SK-N-SH (cell line): ENCODE results near the gene CRELD2. TPM values are rescaled to one million over a fixed set of nuclear protein-coding genes. Genes with fewer than 3 reads are reported as not detected.

Experiments used
- CTCF ChIA-PET: fragments of 300-600, 350-600 bp; formaldehyde crosslinking; extraction: SDS; loops from one replicate; lab custom pipeline; 2021; lab: Yijun Ruan, JAX
- POLR2A ChIA-PET: fragments of 350-600 bp; sonication (Branson Sonifier 250); formaldehyde crosslinking; extraction: SDS; loops from one replicate; lab custom pipeline; 2020; ENCODE audit warnings: antibody characterized with exemption, inconsistent platforms; lab: Yijun Ruan, JAX
- DNase-seq: peaks from one replicate; pipeline ENCODE4 v3.0.0; 2012
- H2AFZ ChIP-seq: fragments of 200-600 bp; sonication (generic); 2 replicates; pipeline ENCODE4 v1.8.1; 2016; ENCODE audit warnings: antibody characterized with exemption, mild to moderate bottlenecking, low read depth
- H3F3A ChIP-seq: fragments of 200-600 bp; sonication (generic); replicated peaks from 2 replicates; pipeline ENCODE3; 2016; ENCODE audit warnings: antibody characterized with exemption, mild to moderate bottlenecking; ENCODE audit not compliant: insufficient read depth
- H3K27ac ChIP-seq, 2 experiments: fragments of 200-500 bp in 1 of 2; fragments of 200-600 bp in 1 of 2; sonication (Bioruptor generic) in 1 of 2; sonication (generic), shearing (Covaris generic) in 1 of 2; 2 replicates each; pipeline versions ENCODE4 v1.5.1 to v1.6.1; 2014 to 2016; ENCODE audit warnings: low read depth in 2 of 2, inconsistent platforms in 1 of 2, low read length in 1 of 2, mild to moderate bottlenecking in 1 of 2, mixed read lengths in 1 of 2
- H3K27me3 ChIP-seq: fragments of 200-600 bp; sonication (generic), shearing (Covaris generic); 2 replicates; pipeline ENCODE4 v1.6.1; 2016; ENCODE audit warnings: mixed run types; ENCODE audit not compliant: insufficient read depth
- H3K36me3 ChIP-seq, 2 experiments: fragments of 200-500 bp in 1 of 2; fragments of 200-600 bp in 1 of 2; sonication (Bioruptor generic) in 1 of 2; sonication (generic) in 1 of 2; replicated peaks in 1 of 2; 2 replicates each; pipeline versions ENCODE3 to v1.5.1; 2014 to 2016; ENCODE audit warnings: low read length in 1 of 2, mild to moderate bottlenecking in 1 of 2; ENCODE audit not compliant: insufficient read depth in 2 of 2, control insufficient read depth in 1 of 2
- H3K4me1 ChIP-seq, 2 experiments: fragments of 200-500 bp in 1 of 2; fragments of 200-600 bp in 1 of 2; sonication (Bioruptor generic) in 1 of 2; sonication (generic), shearing (Covaris generic) in 1 of 2; 2 replicates each; pipeline versions ENCODE4 v1.5.1 to v1.6.1; 2014 to 2016; ENCODE audit warnings: low read depth in 1 of 2, low read length in 1 of 2, mixed run types in 1 of 2; ENCODE audit not compliant: insufficient read depth in 2 of 2, control insufficient read depth in 1 of 2
- H3K4me2 ChIP-seq: fragments of 200-600 bp; sonication (generic), shearing (Covaris generic); 2 replicates; pipeline ENCODE4 v1.6.1; 2017; ENCODE audit warnings: mixed run types
- H3K4me3 ChIP-seq, 2 experiments: fragments of 200-500 bp in 1 of 2; fragments of 200-600 bp in 1 of 2; sonication (Bioruptor generic) in 1 of 2; sonication (generic), shearing (Covaris generic) in 1 of 2; 2 replicates each; pipeline versions ENCODE4 v1.5.1 to v1.8.1; 2014 to 2016; ENCODE audit warnings: low read depth in 2 of 2, inconsistent platforms in 1 of 2, low read length in 1 of 2, mild to moderate bottlenecking in 1 of 2, mixed read lengths in 1 of 2, moderate library complexity in 1 of 2
- H3K79me2 ChIP-seq: fragments of 200-600 bp; sonication (generic); 2 replicates; pipeline ENCODE4 v1.8.1; 2017; ENCODE audit warnings: mild to moderate bottlenecking; ENCODE audit not compliant: insufficient read depth
- H3K9ac ChIP-seq: fragments of 200-600 bp; sonication (generic); 2 replicates; pipeline ENCODE4 v1.6.1; 2017; ENCODE audit warnings: mixed run types
- H3K9me2 ChIP-seq: fragments of 200-600 bp; sonication (generic); 2 replicates; pipeline ENCODE4 v1.6.1; 2017; ENCODE audit warnings: mixed run types
- H3K9me3 ChIP-seq: fragments of 200-600 bp; sonication (generic); 2 replicates; pipeline ENCODE4 v1.6.1; 2017; ENCODE audit warnings: mixed run types, mild to moderate bottlenecking, moderate library complexity
- H4K20me1 ChIP-seq: fragments of 200-600 bp; sonication (generic); 2 replicates; pipeline ENCODE4 v1.6.1; 2017; ENCODE audit warnings: mild to moderate bottlenecking, mixed run types; ENCODE audit not compliant: insufficient read depth
- EP300 ChIP-seq, 2 experiments: IDR thresholded peaks; 2 replicates each; pipeline versions ENCODE4 v1.4.0 to v1.6.1; 2012; ENCODE audit warnings: borderline replicate concordance in 1 of 2, low read depth in 1 of 2, low read length in 1 of 2
- EZH2phosphoT487 ChIP-seq: fragments of 200-600 bp; sonication (generic); IDR thresholded peaks from 2 replicates; pipeline ENCODE4 v1.6.1; 2017; ENCODE audit warnings: low read depth, mixed run types, mild to moderate bottlenecking, antibody characterized with exemption, moderate library complexity, borderline replicate concordance
- FOXJ3 ChIP-seq: sonication (generic); formaldehyde crosslinking; IDR thresholded peaks from 2 replicates; pipeline ENCODE4 v1.5.1; 2020; ENCODE audit warnings: mild to moderate bottlenecking, missing genetic modification reagents
- FOXM1 ChIP-seq: IDR thresholded peaks from 2 replicates; pipeline ENCODE4 v1.4.0; 2012; ENCODE audit warnings: low read depth, mild to moderate bottlenecking
- GABPA ChIP-seq: IDR thresholded peaks from 2 replicates; pipeline ENCODE4 v1.4.0; 2012; ENCODE audit warnings: low read depth, mild to moderate bottlenecking
- GATA2 ChIP-seq: sonication (generic); formaldehyde crosslinking; IDR thresholded peaks from 2 replicates; pipeline ENCODE4 v1.5.0; 2020; ENCODE audit warnings: mild to moderate bottlenecking, missing genetic modification reagents
- JUND ChIP-seq: IDR thresholded peaks from 2 replicates; pipeline ENCODE4 v1.4.0; 2012
- MAX ChIP-seq: IDR thresholded peaks from 2 replicates; pipeline ENCODE4 v1.4.0; 2012; ENCODE audit warnings: low read depth
- MXI1 ChIP-seq: IDR thresholded peaks from 2 replicates; pipeline ENCODE4 v1.6.1; 2012; ENCODE audit warnings: mild to moderate bottlenecking, low read depth, low read length, improper control_type of control experiment
- NFIC ChIP-seq: IDR thresholded peaks from 2 replicates; pipeline ENCODE4 v1.4.0; 2012; ENCODE audit warnings: borderline replicate concordance
- POLR2AphosphoS5 ChIP-seq: IDR thresholded peaks from 2 replicates; pipeline ENCODE4 v1.6.1; 2012; ENCODE audit warnings: low read depth, low read length
- RCOR1 ChIP-seq: fragments of 150-350 bp; IDR thresholded peaks from 2 replicates; pipeline ENCODE4 v1.6.1; 2017; ENCODE audit warnings: antibody characterized with exemption, low read length
- REST ChIP-seq: IDR thresholded peaks from 2 replicates; pipeline ENCODE4 v1.6.1; 2012; ENCODE audit warnings: mild to moderate bottlenecking, low read depth, low read length, moderate library complexity
- SMC3 ChIP-seq: IDR thresholded peaks from 2 replicates; pipeline ENCODE4 v1.6.1; 2012; ENCODE audit warnings: low read depth, low read length, improper control_type of control experiment
- TAF1 ChIP-seq: IDR thresholded peaks from 2 replicates; pipeline ENCODE4 v1.6.1; 2012; ENCODE audit warnings: low read depth, mild to moderate bottlenecking, low read length, moderate library complexity, borderline replicate concordance
- TCF12 ChIP-seq: IDR thresholded peaks from 2 replicates; pipeline ENCODE4 v1.4.0; 2012
- USF1 ChIP-seq: IDR thresholded peaks from 2 replicates; pipeline ENCODE4 v1.4.0; 2012; ENCODE audit warnings: low read depth, borderline replicate concordance
- ZBTB33 ChIP-seq: IDR thresholded peaks from 2 replicates; pipeline ENCODE4 v1.4.0; 2012; ENCODE audit warnings: low read depth, borderline replicate concordance
- WGBS: methylation state at CpG from one replicate; pipeline ENCODE4 v1.1.6; 2017; ENCODE audit warnings: low lambda C conversion rate; 5-methylcytosine and 5-hydroxymethylcytosine counted together
- polyA plus RNA-seq, 3 experiments: library from polyadenylated mRNA; depleted of rRNA; stranded (reverse); fragments of >200 nt; gene quantifications; 2 replicates each; pipeline ENCODE4 v1.2.3, GENCODE V29; 2012

CRELD2 gene
- polyA plus RNA-seq, 1 of the 3 experiments (the other 2 are of a cell fraction) = 113 TPM

- Histone ChIP-seq H3K36me3 (peaks cover 5 to 16% of the 10 kb centered on the region in 2 experiments), H3K4me3 (peak overlapping the region; percentile 67 to 76), H3K27me3 (no peaks in the 10 kb centered on the region), H4K20me1 (peaks cover 7% of the 10 kb centered on the region), H3K9ac (peak overlapping the region; percentile 61; the same call in 1 of the 2 replicates), H3K9me3 (no peaks in the 10 kb centered on the region), H3K4me1 (peaks cover 20 to 26% of the 10 kb centered on the region in 2 experiments; a peak in 2 of 4 replicates), H3K4me2 (peak overlapping the region; percentile 98), H3K79me2 (peaks cover 31% of the 10 kb centered on the region), H2AFZ (no peak overlapping the region), H3K9me2 (no peaks in the 10 kb centered on the region), H3K27ac (peak overlapping the region in 1 of 2 experiments; percentile 55; a peak in 1 of 4 replicates), H3F3A (no peaks in the 10 kb centered on the region)
- WGBS = no CpG with 5 or more reads among the region's 49 CpGs
- DNase-seq = no peak
- CTCF ChIA-PET = interaction anchor here (0.7 to 1.6 kb wide), 3 partner anchors 18 to 69 kb away, joined by 4 to 11 read pairs (median 4); no protein-coding TSS in a partner anchor
- POLR2A ChIA-PET = no interaction called here
- TF ChIP-seq SMC3 (no peak), GABPA (no peak), EP300 (IDR thresholded peaks at IDR 0.05; ENCODE audit: borderline replicate concordance in 1 of 2, low read depth in 1 of 2, low read length in 1 of 2) (no peak), GATA2 (CRISPR knock-in tag) (no peak), FOXM1 (no peak), NFIC (no peak), ZBTB33 (no peak), MXI1 (no peak), EZH2phosphoT487 (no peak), USF1 (no peak), TAF1 (no peak), RCOR1 (no peak), FOXJ3 (no peak), REST (no peak), JUND (no peak), TCF12 (no peak), MAX (no peak), POLR2AphosphoS5 (no peak)
Observed at GRCh38 chr22:49961601-49962011, 43.2 kb downstream of the CRELD2 start.
